Esophagus squamous epithelium (tissue), 4 donors: ENCODE results near the gene CDC42SE1.

Source experiments
- POLR2A ChIP-seq, 4 donors: fragments of 450-650 bp; IDR thresholded peaks; one replicate each; pipeline ENCODE4 v1.6.1; 2017; ENCODE audit warnings: antibody characterized with exemption in 4 of 4, mild to moderate bottlenecking in 4 of 4, moderate library complexity in 3 of 4
- TF ChIP-seq, protein P1 (sequence below), 6 experiments: fragments of 450-650 bp in 4 of 6; fragments of 200-600 bp in 2 of 6; sonication (generic) in 2 of 6; IDR thresholded peaks; one replicate each; pipeline ENCODE4 v1.5.1; 2016 to 2019; ENCODE audit warnings: antibody characterized with exemption in 6 of 6, mild to moderate bottlenecking in 4 of 6, moderate library complexity in 4 of 6

DNA sequence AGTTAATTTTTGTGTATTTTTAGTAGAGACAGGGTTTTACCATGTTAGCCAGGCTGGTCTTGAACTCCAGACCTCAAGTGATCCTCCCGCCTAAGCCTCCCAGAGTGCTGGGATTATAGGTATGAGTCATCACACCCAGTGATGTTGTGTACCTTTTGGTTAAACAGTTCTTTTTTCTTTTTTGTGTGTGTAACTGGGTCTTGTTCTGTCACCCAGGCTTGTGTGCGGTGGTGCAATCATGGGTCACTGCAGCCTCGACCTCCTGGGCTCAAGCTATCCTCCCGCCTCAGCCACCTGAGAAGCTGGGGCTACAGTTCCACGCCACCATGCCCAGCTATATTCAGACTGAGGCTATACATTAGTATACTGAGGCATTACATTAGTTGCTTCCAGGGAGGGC lies 48.9 kb upstream of the CDC42SE1 start:
- TF ChIP-seq, protein P1, sequence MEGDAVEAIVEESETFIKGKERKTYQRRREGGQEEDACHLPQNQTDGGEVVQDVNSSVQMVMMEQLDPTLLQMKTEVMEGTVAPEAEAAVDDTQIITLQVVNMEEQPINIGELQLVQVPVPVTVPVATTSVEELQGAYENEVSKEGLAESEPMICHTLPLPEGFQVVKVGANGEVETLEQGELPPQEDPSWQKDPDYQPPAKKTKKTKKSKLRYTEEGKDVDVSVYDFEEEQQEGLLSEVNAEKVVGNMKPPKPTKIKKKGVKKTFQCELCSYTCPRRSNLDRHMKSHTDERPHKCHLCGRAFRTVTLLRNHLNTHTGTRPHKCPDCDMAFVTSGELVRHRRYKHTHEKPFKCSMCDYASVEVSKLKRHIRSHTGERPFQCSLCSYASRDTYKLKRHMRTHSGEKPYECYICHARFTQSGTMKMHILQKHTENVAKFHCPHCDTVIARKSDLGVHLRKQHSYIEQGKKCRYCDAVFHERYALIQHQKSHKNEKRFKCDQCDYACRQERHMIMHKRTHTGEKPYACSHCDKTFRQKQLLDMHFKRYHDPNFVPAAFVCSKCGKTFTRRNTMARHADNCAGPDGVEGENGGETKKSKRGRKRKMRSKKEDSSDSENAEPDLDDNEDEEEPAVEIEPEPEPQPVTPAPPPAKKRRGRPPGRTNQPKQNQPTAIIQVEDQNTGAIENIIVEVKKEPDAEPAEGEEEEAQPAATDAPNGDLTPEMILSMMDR (IDR thresholded peaks at IDR 0.05) = no peak
- TF ChIP-seq POLR2A (IDR thresholded peaks at IDR 0.05) = no peak
